Pancreas (tissue), 10 donors: ENCODE measurements around the gene ZNF414. TPM values are rescaled to one million over a fixed set of nuclear protein-coding genes. Genes with fewer than 3 reads are reported as not detected.

ENCODE experiments used
- ATAC-seq, 4 donors: fragments of 200-7000 bp; cut with Tn5 transposase; one replicate each; pipeline versions ENCODE4 v1.8.0 to v1.9.1; 2020; ENCODE audit warnings: mild to moderate bottlenecking in 4 of 4, moderate library complexity in 4 of 4
- DNase-seq, 6 donors: peaks; one replicate each; pipeline ENCODE4 v3.0.0-alpha.2; 2020
- FAIRE-seq: peaks from 2 replicates; lab custom pipeline; 2012; peaks lifted over from hg19 to GRCh38; lab: Jason Lieb, UNC
- H3K27ac ChIP-seq, 4 donors: fragments of 200-600 bp; sonication (generic); 1 replicate in 3 of 4; 2 replicates in 1 of 4; pipeline versions ENCODE4 v1.5.0 to v1.8.0; 2020
- H3K27me3 ChIP-seq, 4 donors: fragments of 200-600 bp; one replicate each; pipeline ENCODE4 v1.8.0; 2021
- H3K36me3 ChIP-seq, 3 donors: fragments of 200-600 bp; sonication (generic) in 1 of 3; one replicate each; pipeline versions ENCODE4 v1.5.0 to v1.8.0; 2020 to 2021
- H3K4me1 ChIP-seq, 3 donors: fragments of 200-600 bp; one replicate each; pipeline ENCODE4 v1.8.0; 2021
- H3K4me3 ChIP-seq, 4 donors: fragments of 200-600 bp; sonication (generic) in 2 of 4; one replicate each; pipeline versions ENCODE4 v1.5.0 to v1.8.0; 2020 to 2021
- H3K9me3 ChIP-seq, 4 donors: fragments of 200-600 bp; one replicate each; pipeline ENCODE4 v1.8.0; 2021
- CTCF ChIP-seq, 4 donors: fragments of 200-600 bp; sonication (generic) in 3 of 4; IDR thresholded peaks; one replicate each; pipeline versions ENCODE4 v1.5.0 to v1.8.0; 2021; ENCODE audit warnings: antibody characterized with exemption in 4 of 4
- WGBS, 2 donors: extraction: QIAGEN DNeasy Blood & Tissue Kit; methylation state at CpG; one replicate each; pipeline ENCODE4 v1.1.7; 2013; 5-methylcytosine and 5-hydroxymethylcytosine counted together
- intact Hi-C, 3 donors: fragments of 100-400 bp; cut with DNase I; formaldehyde crosslinking; loops; one replicate each; pipeline versions ENCODE4 v1.11.1 to v1.14.2; 2022
- polyA plus RNA-seq, 2 donors: library from polyadenylated mRNA; stranded (reverse); fragments of 200-250 nt; gene quantifications; one replicate each; pipeline ENCODE4 v1.2.3, GENCODE V29; 2013
- total RNA-seq, 6 donors: library from RNA; stranded (reverse); fragmentation: NEBNext Ultra II Directional in 4 of 6; extraction: Animal tissue kit (Norgen Biotek cat#: 25700) in 4 of 6; gene quantifications; one replicate each; pipeline versions ENCODE4 v1.2.1 to v1.2.4, GENCODE V29; 2021 to 2023
- donor health status: healthy with polysubstance abuse.
- donor health status: DM: no; HTN: no; CAD: no; lungs with moderate emphysema.
- donor health status: DM: no; HTN: no; CAD: no.
- donor health status: control.
- donor health status: control.
- donor health status: Bipolar disorder and iron deficiency.
- donor health status: DM: yes; HTN: yes; CAD: no.
- donor health status: DM: no; HTN: no; CAD: no.
- donor health status: DM: no; HTN: no; CAD: no.
- donor health status: DM: yes; HTN: yes; CAD: no.

ZNF414 gene
- total and polyA plus RNA-seq, 8 donors = 7.3 to 36.9 (median 13.1) TPM

- FAIRE-seq (no peak), ATAC-seq (no peak), DNase-seq (no peak)
- no peaks in the 10 kb centered on the region for H3K4me1 ChIP-seq
- no peak for TF ChIP-seq CTCF (IDR thresholded peaks at IDR 0.05)
- intact Hi-C loops = no loop called here
- H3K9me3 ChIP-seq = no peaks in the 10 kb centered on the region
- WGBS, 2 donors = 67 to 71% methylated on average over 10 of the region's 10 CpGs
- no peak overlapping the region for H3K4me3 ChIP-seq
- no peaks in the 10 kb centered on the region for H3K36me3 ChIP-seq
- no peaks in the 10 kb centered on the region for H3K27me3 ChIP-seq
- no peak overlapping the region for H3K27ac ChIP-seq
These were observed 38.8 kb upstream of the ZNF414 start for GRCh38 chr19:8552810-8553209.

DNA sequence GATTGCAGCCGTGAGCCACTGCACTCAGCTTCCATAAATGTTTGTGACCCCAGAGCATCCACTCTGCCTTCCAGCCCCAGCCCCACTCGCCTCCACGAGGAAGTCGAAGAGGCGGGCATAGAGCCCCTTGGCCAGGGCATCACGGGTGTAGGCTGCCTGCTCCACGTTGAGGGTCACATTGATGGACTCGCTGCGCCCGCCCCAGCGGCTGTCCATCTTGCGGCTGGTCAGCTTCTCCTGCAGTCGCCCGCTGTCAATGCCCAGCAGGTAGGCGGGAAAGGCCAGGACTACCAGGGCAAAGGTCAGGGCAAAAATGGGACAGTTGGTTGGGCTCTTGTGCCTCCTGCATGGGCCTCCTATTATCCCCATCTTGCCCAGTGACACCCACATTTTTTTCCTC, 36.1 kb upstream of the ZNF414 start:
- Histone ChIP-seq H3K4me1 (no peaks in the 10 kb centered on the region), H3K36me3 (no peaks in the 10 kb centered on the region), H3K4me3 (no peak overlapping the region), H3K27me3 (no peaks in the 10 kb centered on the region), H3K9me3 (no peaks in the 10 kb centered on the region), H3K27ac (no peak overlapping the region)
- no peak for TF ChIP-seq CTCF (IDR thresholded peaks at IDR 0.05)
- 89 to 95% methylated on average over 15 of the region's 15 CpGs for WGBS, 2 donors
- intact Hi-C loops = no loop called here
- FAIRE-seq (no peak), DNase-seq (no peak), ATAC-seq (no peak)

DNA sequence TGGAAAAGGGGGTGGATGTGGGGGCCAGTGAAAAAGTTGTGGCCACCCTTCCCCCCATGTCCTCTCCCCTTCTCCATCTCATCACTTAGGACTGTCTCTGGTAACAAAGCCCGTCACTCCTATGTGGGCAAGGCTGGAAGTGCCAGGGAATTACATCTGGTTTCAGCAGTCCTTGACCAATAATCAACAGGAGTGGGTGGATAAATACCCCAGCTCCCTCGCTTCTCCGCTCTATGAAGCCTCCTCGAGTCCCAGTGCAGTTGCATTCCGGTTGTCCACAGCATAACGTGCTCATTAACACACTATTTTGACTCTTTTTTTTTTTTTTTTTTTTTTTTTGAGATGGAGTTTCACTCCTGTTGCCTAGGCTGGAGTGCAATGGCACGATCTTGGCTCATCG, 31.8 kb upstream of the ZNF414 start:
- no peak overlapping the region for H3K4me3 ChIP-seq
- no peak for TF ChIP-seq CTCF (IDR thresholded peaks at IDR 0.05)
- 94 to 99% methylated on average over 8 of the region's 8 CpGs for WGBS, 2 donors
- no peak for FAIRE-seq
- H3K27ac ChIP-seq = no peak overlapping the region
- H3K36me3 ChIP-seq = no peaks in the 10 kb centered on the region
- intact Hi-C loops = no loop called here
- DNase-seq = no peak
- H3K27me3 ChIP-seq = no peaks in the 10 kb centered on the region
- no peak for ATAC-seq
- H3K9me3 ChIP-seq = no peaks in the 10 kb centered on the region
- no peaks in the 10 kb centered on the region for H3K4me1 ChIP-seq

DNA sequence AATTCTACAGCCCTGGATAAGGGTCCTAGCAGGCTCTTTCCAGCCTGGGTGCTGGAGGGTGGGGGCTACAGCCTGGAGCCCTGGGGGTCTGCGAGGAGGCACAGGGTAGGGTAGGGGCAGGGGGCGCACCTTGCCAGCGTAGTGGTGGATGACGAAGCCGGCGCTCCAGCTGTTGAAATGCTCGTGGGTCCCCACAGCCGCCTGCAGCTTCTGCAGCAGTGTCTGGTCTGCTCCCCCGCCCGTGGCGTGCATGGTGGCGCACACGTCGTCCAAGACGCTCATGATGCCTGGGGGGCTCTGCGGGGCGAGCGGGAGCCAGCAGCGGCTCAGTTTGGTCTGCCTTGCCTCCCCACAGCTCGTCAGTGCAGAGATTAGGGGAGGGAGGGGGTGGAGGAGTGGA, 30.2 kb upstream of the ZNF414 start:
- H3K27me3 ChIP-seq = no peaks in the 10 kb centered on the region
- DNase-seq = no peak
- no peaks in the 10 kb centered on the region for H3K36me3 ChIP-seq
- H3K9me3 ChIP-seq = no peaks in the 10 kb centered on the region
- no peaks in the 10 kb centered on the region for H3K4me1 ChIP-seq
- ATAC-seq = no peak
- 90 to 94% methylated on average over 19 to 20 of the region's 20 CpGs for WGBS, 2 donors
- intact Hi-C loops = no loop called here
- TF ChIP-seq CTCF (IDR thresholded peaks at IDR 0.05) = no peak
- no peak for FAIRE-seq
- H3K4me3 ChIP-seq = no peak overlapping the region
- no peak overlapping the region for H3K27ac ChIP-seq

GRCh38 chr19:8539621-8540149, 25.7 kb upstream of the ZNF414 start:
- no peak overlapping the region for H3K4me3 ChIP-seq
- FAIRE-seq (no peak), DNase-seq (no peak), ATAC-seq (no peak)
- H3K9me3 ChIP-seq = no peaks in the 10 kb centered on the region
- H3K27ac ChIP-seq = no peak overlapping the region
- no peaks in the 10 kb centered on the region for H3K4me1 ChIP-seq
- no peaks in the 10 kb centered on the region for H3K27me3 ChIP-seq
- TF ChIP-seq CTCF (IDR thresholded peaks at IDR 0.05) = no peak
- 82 to 86% methylated on average over 12 of the region's 12 CpGs for WGBS, 2 donors
- intact Hi-C loops = no loop called here
- H3K36me3 ChIP-seq = no peaks in the 10 kb centered on the region
